Amniotic epithelial cell (primary cell): ENCODE data around the gene SNX8.

Experiments
- DNase-seq: peaks from one replicate; pipeline ENCODE4 v3.0.0-alpha.2; 2010; ENCODE audit warnings: low read depth

Gene SNX8

GRCh38 chr7:2289621-2290020 lies 24.6 kb downstream of the SNX8 start:
- DNase-seq, result no peak

GRCh38 chr7:2289111-2289586 lies 25.1 kb downstream of the SNX8 start:
- no peak for DNase-seq

GRCh38 chr7:2288503-2288902 lies 25.7 kb downstream of the SNX8 start:
- no peak for DNase-seq

- no peak for DNase-seq
Measured at GRCh38 chr7:2287745-2288144, 26.5 kb downstream of the SNX8 start.

- DNase-seq, result no peak
Measured at GRCh38 chr7:2283074-2283473, 31.2 kb downstream of the SNX8 start.

GRCh38 chr7:2282185-2282751 lies 32.0 kb downstream of the SNX8 start:
- DNase-seq, result peak; percentile 45

- DNase-seq, result peak; percentile 57
Measured at GRCh38 chr7:2281541-2281940, 32.7 kb downstream of the SNX8 start.

GRCh38 chr7:2280424-2280823 lies 33.8 kb downstream of the SNX8 start:
- DNase-seq, result no peak

GRCh38 chr7:2279896-2280295 lies 34.3 kb downstream of the SNX8 start:
- DNase-seq, result peak; percentile 24

- DNase-seq, result no peak
Measured at GRCh38 chr7:2278026-2278425, 36.2 kb downstream of the SNX8 start.

GRCh38 chr7:2276107-2276506 lies 38.1 kb downstream of the SNX8 start:
- no peak for DNase-seq

GRCh38 chr7:2275101-2275500 lies 39.1 kb downstream of the SNX8 start:
- no peak for DNase-seq

GRCh38 chr7:2274666-2275065 lies 39.6 kb downstream of the SNX8 start:
- DNase-seq, result no peak

GRCh38 chr7:2273866-2274265 lies 40.4 kb downstream of the SNX8 start:
- DNase-seq, result no peak

GRCh38 chr7:2272031-2272430 lies 42.2 kb downstream of the SNX8 start:
- DNase-seq, result peak; percentile 83

- no peak for DNase-seq
Measured at GRCh38 chr7:2271273-2272026, 42.8 kb downstream of the SNX8 start.

- no peak for DNase-seq
Measured at GRCh38 chr7:2270495-2270894, 43.7 kb downstream of the SNX8 start.

GRCh38 chr7:2269991-2270460 lies 44.2 kb downstream of the SNX8 start:
- peak; percentile 26 for DNase-seq

GRCh38 chr7:2269089-2269990 lies 44.9 kb downstream of the SNX8 start:
- peak; percentile 39 for DNase-seq

GRCh38 chr7:2266911-2267310 lies 47.3 kb downstream of the SNX8 start:
- DNase-seq, result peak; percentile 43

GRCh38 chr7:2264158-2264557 lies 50.1 kb downstream of the SNX8 start:
- DNase-seq, result no peak

GRCh38 chr7:2263176-2263575 lies 51.1 kb downstream of the SNX8 start:
- DNase-seq, result no peak

- no peak for DNase-seq
Measured at GRCh38 chr7:2261611-2262010, 52.6 kb downstream of the SNX8 start.
